ENCODE results near the gene PDE6H.

The PDE6H gene

GRCh38 chr12:14927267-14927666 lies 45.6 kb upstream of the PDE6H start:
- H2AFZ ChIP-seq (ENCODE audit: low read length) = no peak overlapping the region
- no peaks in the 10 kb centered on the region for H4K20me1 ChIP-seq (ENCODE audit: insufficient read depth, low read length, poor library complexity, severe bottlenecking)
- H3K9ac ChIP-seq (ENCODE audit: low read depth, low read length, poor library complexity, severe bottlenecking) = no peak overlapping the region
- no peaks in the 10 kb centered on the region for H3K79me2 ChIP-seq (ENCODE audit: insufficient read depth, low read length)
- no peaks in the 10 kb centered on the region for H3K36me3 ChIP-seq (ENCODE audit: insufficient read depth, low read length)
- TF ChIP-seq EZH2phosphoT487 (IDR thresholded peaks at IDR 0.05; ENCODE audit: borderline replicate concordance) = no peak
- TF ChIP-seq, protein P1, sequence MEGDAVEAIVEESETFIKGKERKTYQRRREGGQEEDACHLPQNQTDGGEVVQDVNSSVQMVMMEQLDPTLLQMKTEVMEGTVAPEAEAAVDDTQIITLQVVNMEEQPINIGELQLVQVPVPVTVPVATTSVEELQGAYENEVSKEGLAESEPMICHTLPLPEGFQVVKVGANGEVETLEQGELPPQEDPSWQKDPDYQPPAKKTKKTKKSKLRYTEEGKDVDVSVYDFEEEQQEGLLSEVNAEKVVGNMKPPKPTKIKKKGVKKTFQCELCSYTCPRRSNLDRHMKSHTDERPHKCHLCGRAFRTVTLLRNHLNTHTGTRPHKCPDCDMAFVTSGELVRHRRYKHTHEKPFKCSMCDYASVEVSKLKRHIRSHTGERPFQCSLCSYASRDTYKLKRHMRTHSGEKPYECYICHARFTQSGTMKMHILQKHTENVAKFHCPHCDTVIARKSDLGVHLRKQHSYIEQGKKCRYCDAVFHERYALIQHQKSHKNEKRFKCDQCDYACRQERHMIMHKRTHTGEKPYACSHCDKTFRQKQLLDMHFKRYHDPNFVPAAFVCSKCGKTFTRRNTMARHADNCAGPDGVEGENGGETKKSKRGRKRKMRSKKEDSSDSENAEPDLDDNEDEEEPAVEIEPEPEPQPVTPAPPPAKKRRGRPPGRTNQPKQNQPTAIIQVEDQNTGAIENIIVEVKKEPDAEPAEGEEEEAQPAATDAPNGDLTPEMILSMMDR (conservative IDR thresholded peaks at IDR 0.05; ENCODE audit: low read length) = no peak
- H3K9me3 ChIP-seq (ENCODE audit: insufficient read depth, low read depth, low read length) = no peaks in the 10 kb centered on the region
- H3K4me2 ChIP-seq (ENCODE audit: low read depth, low read length, poor library complexity, severe bottlenecking) = no peak overlapping the region
- H3K4me3 ChIP-seq (ENCODE audit: low read length, poor library complexity, severe bottlenecking) = no peak overlapping the region
- H3F3A ChIP-seq (ENCODE audit: low read depth) = no peaks in the 10 kb centered on the region
- no peaks in the 10 kb centered on the region for H3K9me2 ChIP-seq (replicated peaks; ENCODE audit: low read depth, low read length)
- no peaks in the 10 kb centered on the region for H3K4me1 ChIP-seq (ENCODE audit: insufficient read depth, low read length, poor library complexity, severe bottlenecking)
- H3K27me3 ChIP-seq (ENCODE audit: insufficient read depth, low read length, poor library complexity, severe bottlenecking) = no peaks in the 10 kb centered on the region

DNA sequence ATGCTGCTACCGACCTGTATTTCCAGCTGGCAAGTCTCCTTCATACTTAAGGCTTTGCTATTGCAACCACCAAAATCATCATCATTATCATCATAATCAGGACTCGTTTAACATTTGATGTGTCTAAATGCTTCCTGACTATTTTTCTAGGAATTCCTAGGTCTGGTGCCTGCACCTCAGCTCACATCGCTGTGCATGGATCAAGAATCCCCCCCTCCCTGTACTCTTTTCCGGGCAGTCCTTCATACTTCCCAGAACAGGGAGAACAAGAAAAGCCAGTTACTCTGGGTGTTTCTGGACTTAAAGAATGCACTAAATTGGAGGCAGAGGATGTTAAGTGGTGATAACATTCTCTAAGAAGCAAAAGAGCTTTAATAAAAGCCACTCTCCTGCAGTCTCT lies 43.9 kb upstream of the PDE6H start:
- Histone ChIP-seq H3K4me3 (ENCODE audit: low read length, poor library complexity, severe bottlenecking) (no peak overlapping the region), H3F3A (ENCODE audit: low read depth) (no peaks in the 10 kb centered on the region), H3K9me3 (ENCODE audit: insufficient read depth, low read depth, low read length) (no peaks in the 10 kb centered on the region), H3K36me3 (ENCODE audit: insufficient read depth, low read length) (no peaks in the 10 kb centered on the region), H3K27me3 (ENCODE audit: insufficient read depth, low read length, poor library complexity, severe bottlenecking) (no peaks in the 10 kb centered on the region), H4K20me1 (ENCODE audit: insufficient read depth, low read length, poor library complexity, severe bottlenecking) (no peaks in the 10 kb centered on the region), H3K9ac (ENCODE audit: low read depth, low read length, poor library complexity, severe bottlenecking) (no peak overlapping the region), H3K79me2 (ENCODE audit: insufficient read depth, low read length) (no peaks in the 10 kb centered on the region), H3K4me2 (ENCODE audit: low read depth, low read length, poor library complexity, severe bottlenecking) (no peak overlapping the region), H3K4me1 (ENCODE audit: insufficient read depth, low read length, poor library complexity, severe bottlenecking) (peaks cover 4% of the 10 kb centered on the region), H2AFZ (ENCODE audit: low read length) (no peak overlapping the region), H3K9me2 (replicated peaks; ENCODE audit: low read depth, low read length) (no peaks in the 10 kb centered on the region)
- no peak for TF ChIP-seq EZH2phosphoT487 (IDR thresholded peaks at IDR 0.05; ENCODE audit: borderline replicate concordance)
- TF ChIP-seq, protein P1 (conservative IDR thresholded peaks at IDR 0.05; ENCODE audit: low read length) = no peak

DNA sequence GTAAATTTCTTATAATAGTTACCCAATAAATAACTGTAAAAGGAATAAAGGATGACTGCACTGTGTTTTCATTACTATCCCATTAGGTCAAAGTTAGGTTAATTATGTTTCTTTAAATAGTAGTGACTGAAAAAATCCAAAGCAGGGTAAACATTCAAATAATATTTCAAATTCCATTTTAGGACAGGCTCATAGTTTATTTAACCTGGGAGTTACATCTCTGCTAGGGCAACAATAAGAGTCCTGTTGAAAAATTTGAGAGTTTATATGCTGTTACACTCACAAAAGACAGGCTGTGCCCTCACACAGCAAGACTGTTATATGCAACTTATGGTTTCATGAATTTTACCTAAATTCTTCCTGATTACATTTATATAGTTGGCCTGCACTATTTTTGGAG lies 42.5 kb upstream of the PDE6H start:
- Histone ChIP-seq H3F3A (ENCODE audit: low read depth) (no peaks in the 10 kb centered on the region), H3K27me3 (ENCODE audit: insufficient read depth, low read length, poor library complexity, severe bottlenecking) (no peaks in the 10 kb centered on the region), H3K4me2 (ENCODE audit: low read depth, low read length, poor library complexity, severe bottlenecking) (no peak overlapping the region), H3K79me2 (ENCODE audit: insufficient read depth, low read length) (no peaks in the 10 kb centered on the region), H3K36me3 (ENCODE audit: insufficient read depth, low read length) (no peaks in the 10 kb centered on the region), H3K9ac (ENCODE audit: low read depth, low read length, poor library complexity, severe bottlenecking) (no peak overlapping the region), H3K4me3 (ENCODE audit: low read length, poor library complexity, severe bottlenecking) (no peak overlapping the region), H3K9me3 (ENCODE audit: insufficient read depth, low read depth, low read length) (no peaks in the 10 kb centered on the region), H3K9me2 (replicated peaks; ENCODE audit: low read depth, low read length) (no peaks in the 10 kb centered on the region), H2AFZ (ENCODE audit: low read length) (no peak overlapping the region), H4K20me1 (ENCODE audit: insufficient read depth, low read length, poor library complexity, severe bottlenecking) (no peaks in the 10 kb centered on the region), H3K4me1 (ENCODE audit: insufficient read depth, low read length, poor library complexity, severe bottlenecking) (peaks cover 13% of the 10 kb centered on the region)
- TF ChIP-seq, protein P1 (conservative IDR thresholded peaks at IDR 0.05; ENCODE audit: low read length) = no peak
- no peak for TF ChIP-seq EZH2phosphoT487 (IDR thresholded peaks at IDR 0.05; ENCODE audit: borderline replicate concordance)

Data from Loucy (cell line).